A549 (cell line): ENCODE data around the gene LUZP1. TPM values are rescaled to one million over a fixed set of nuclear protein-coding genes. Genes with fewer than 3 reads are reported as not detected.

Source experiments
- ATAC-seq, 2 experiments: fragments of 200-7000 bp in 1 of 2; fragments of >200 bp in 1 of 2; cut with Nextera tagmentation in 1 of 2; cut with Tn5 transposase in 1 of 2; 3 replicates each; pipeline versions ENCODE4 v1.8.0 to v1.9.1; 2018 to 2020; ENCODE audit warnings: mild to moderate bottlenecking in 1 of 2, moderate library complexity in 1 of 2
- CTCF ChIA-PET: fragments of 300-600 bp; sonication (Branson Sonifier 250); formaldehyde crosslinking; extraction: SDS; loops from one replicate; lab custom pipeline; 2021; ENCODE audit warnings: antibody characterized with exemption, inconsistent platforms; lab: Yijun Ruan, JAX
- POLR2A ChIA-PET: fragments of 350-600 bp; formaldehyde crosslinking; extraction: SDS; loops from one replicate; lab custom pipeline; 2021; ENCODE audit warnings: antibody characterized with exemption, inconsistent platforms; lab: Yijun Ruan, JAX
- DNase-seq, 2 experiments: peaks; one replicate each; pipeline versions ENCODE4 v3.0.0 to v3.0.0-alpha.2; 2011 to 2016; ENCODE audit warnings: low read depth in 1 of 2, low spot score in 1 of 2
- FAIRE-seq: peaks from 2 replicates; lab custom pipeline; 2011; peaks lifted over from hg19 to GRCh38; lab: Jason Lieb, UNC
- H3K27ac ChIP-seq, 2 experiments: fragments of >200 bp; sonication (Bioruptor Twin); formaldehyde crosslinking; 3 replicates each; pipeline ENCODE4 v1.5.1; 2016 to 2017
- H3K4me1 ChIP-seq: fragments of >200 bp; sonication (Bioruptor Twin); formaldehyde crosslinking; 3 replicates; pipeline ENCODE4 v1.6.1; 2016
- H3K4me2 ChIP-seq: fragments of >200 bp; sonication (Bioruptor Twin); formaldehyde crosslinking; 3 replicates; pipeline ENCODE4 v1.6.1; 2016
- H3K4me3 ChIP-seq: fragments of >200 bp; sonication (Bioruptor Twin); formaldehyde crosslinking; 3 replicates; pipeline ENCODE4 v1.5.1; 2016
- H3K9me3 ChIP-seq: fragments of >200 bp; sonication (Bioruptor Twin); formaldehyde crosslinking; 3 replicates; pipeline ENCODE4 v1.6.1; 2016
- ATOH8 ChIP-seq: fragments of 250-450 bp; sonication (Bioruptor Pico); IDR thresholded peaks from 2 replicates; pipeline ENCODE4 v1.5.0; 2020; ENCODE audit warnings: low read depth, mild to moderate bottlenecking, moderate library complexity
- BCL3 ChIP-seq: fragments of >200 bp; sonication (Bioruptor Twin); formaldehyde crosslinking; IDR thresholded peaks from 3 replicates; pipeline ENCODE4 v1.6.1; 2016
- CBX2 ChIP-seq: fragments of 200-600 bp; sonication (generic); IDR thresholded peaks from 2 replicates; pipeline ENCODE4 v1.6.1; 2016; ENCODE audit warnings: low read depth, mild to moderate bottlenecking, borderline replicate concordance
- CEBPB ChIP-seq, 2 experiments: fragments of >200 bp in 1 of 2; sonication (Bioruptor Twin) in 1 of 2; formaldehyde crosslinking in 1 of 2; IDR thresholded peaks; 2 replicates each; pipeline ENCODE4 v1.6.1; 2012 to 2016
- CHD4 ChIP-seq: fragments of 200-600 bp; sonication (generic); IDR thresholded peaks from 2 replicates; pipeline ENCODE4 v1.6.1; 2016; ENCODE audit warnings: antibody characterized with exemption, mild to moderate bottlenecking, borderline replicate concordance
- E2F6 ChIP-seq: IDR thresholded peaks from 2 replicates; pipeline ENCODE4 v1.6.1; 2012; ENCODE audit warnings: low read depth, borderline replicate concordance
- EHF ChIP-seq: fragments of 250-450 bp; sonication (Bioruptor Pico); IDR thresholded peaks from 2 replicates; pipeline ENCODE4 v1.5.0; 2020; ENCODE audit warnings: mild to moderate bottlenecking
- EP300 ChIP-seq, 2 experiments: fragments of >200 bp; sonication (Bioruptor Twin); formaldehyde crosslinking; IDR thresholded peaks; 2 replicates in 1 of 2; 3 replicates in 1 of 2; pipeline ENCODE4 v1.6.1; 2016 to 2017
- FOSB ChIP-seq: fragments of 250-450 bp; sonication (Bioruptor Pico); IDR thresholded peaks from 2 replicates; pipeline ENCODE4 v1.5.0; 2020; ENCODE audit warnings: mild to moderate bottlenecking, moderate library complexity
- FOSL2 ChIP-seq, 2 experiments: fragments of 450-650 bp in 1 of 2; fragments of >200 bp in 1 of 2; sonication (Bioruptor Twin) in 1 of 2; formaldehyde crosslinking; IDR thresholded peaks; 2 replicates each; pipeline versions ENCODE4 v1.5.0 to v1.6.1; 2016 to 2020; ENCODE audit warnings: mild to moderate bottlenecking in 1 of 2, moderate library complexity in 1 of 2
- FOXS1 ChIP-seq: fragments of 250-450 bp; sonication (Bioruptor Pico); IDR thresholded peaks from 2 replicates; pipeline ENCODE4 v1.5.0; 2020; ENCODE audit warnings: mild to moderate bottlenecking, moderate library complexity
- HDAC2 ChIP-seq: fragments of 200-600 bp; sonication (generic); IDR thresholded peaks from 2 replicates; pipeline ENCODE4 v1.6.1; 2016
- HOXB5 ChIP-seq: fragments of 250-450 bp; sonication (Bioruptor Pico); IDR thresholded peaks from 2 replicates; pipeline ENCODE4 v1.5.0; 2020; ENCODE audit warnings: mild to moderate bottlenecking, moderate library complexity
- KDM1A ChIP-seq: fragments of 200-600 bp; sonication (generic); IDR thresholded peaks from 2 replicates; pipeline ENCODE4 v1.6.1; 2016; ENCODE audit warnings: low read depth, mild to moderate bottlenecking
- KDM5A ChIP-seq: fragments of 200-600 bp; sonication (generic); IDR thresholded peaks from 2 replicates; pipeline ENCODE4 v1.6.1; 2016; ENCODE audit warnings: antibody characterized with exemption, mild to moderate bottlenecking
- NFE2L2 ChIP-seq: fragments of 150-350 bp; conservative IDR thresholded peaks from 2 replicates; pipeline ENCODE4 v1.6.1; 2014; ENCODE audit warnings: low read length
- NPAS2 ChIP-seq: fragments of 250-450 bp; sonication (Bioruptor Pico); IDR thresholded peaks from 2 replicates; pipeline ENCODE4 v1.8.0; 2022; ENCODE audit warnings: mild to moderate bottlenecking, moderate library complexity, borderline replicate concordance
- NR3C1 ChIP-seq: fragments of >200 bp; sonication (Bioruptor Twin); formaldehyde crosslinking; IDR thresholded peaks from 3 replicates; pipeline ENCODE4 v1.6.1; 2017
- RAD21 ChIP-seq, 2 experiments: fragments of >200 bp in 1 of 2; sonication (Bioruptor Twin) in 1 of 2; formaldehyde crosslinking in 1 of 2; IDR thresholded peaks in 1 of 2; conservative IDR thresholded peaks in 1 of 2; 2 replicates in 1 of 2; 3 replicates in 1 of 2; pipeline ENCODE4 v1.6.1; 2012 to 2018; ENCODE audit warnings: inconsistent platforms in 1 of 2
- REST ChIP-seq: fragments of 200-600 bp; sonication (generic); IDR thresholded peaks from 2 replicates; pipeline ENCODE4 v1.6.1; 2016; ENCODE audit warnings: antibody characterized with exemption, mild to moderate bottlenecking, moderate library complexity
- RFX5 ChIP-seq: fragments of 450-650 bp; IDR thresholded peaks from 2 replicates; pipeline ENCODE4 v1.7.1; 2014; ENCODE audit warnings: antibody characterized with exemption, mild to moderate bottlenecking, moderate library complexity
- SMC3 ChIP-seq: fragments of >200 bp; sonication (Bioruptor Twin); formaldehyde crosslinking; IDR thresholded peaks from 3 replicates; pipeline ENCODE4 v1.6.1; 2018; ENCODE audit warnings: inconsistent platforms
- USF2 ChIP-seq: fragments of 450-650 bp; IDR thresholded peaks from 2 replicates; pipeline ENCODE4 v1.6.1; 2014; ENCODE audit warnings: antibody characterized with exemption
- ZNF302 ChIP-seq: fragments of 250-450 bp; sonication (Bioruptor Pico); IDR thresholded peaks from 2 replicates; pipeline ENCODE4 v1.9.0; 2021; ENCODE audit warnings: inconsistent platforms, mild to moderate bottlenecking, moderate library complexity
- ZSCAN20 ChIP-seq: fragments of 250-450 bp; sonication (Bioruptor Pico); IDR thresholded peaks from 2 replicates; pipeline ENCODE4 v1.8.0; 2022; ENCODE audit warnings: mild to moderate bottlenecking, moderate library complexity
- whole genome bisulfite sequencing: methylation state at CpG from one replicate; pipeline ENCODE4 v1.1.6; 2017; ENCODE audit errors: missing lambda C conversion rate; 5-methylcytosine and 5-hydroxymethylcytosine counted together
- polyA plus RNA-seq, 4 experiments: library from polyadenylated mRNA; depleted of rRNA in 3 of 4; stranded (reverse); fragments of >200 nt; fragmentation: RNase III in 1 of 4; extraction: RNeasy Plus Mini Kit Qiagen cat#74134 plus additional on column Dnase treatment in 1 of 4; gene quantifications; 2 replicates in 3 of 4; 3 replicates in 1 of 4; pipeline ENCODE4 v1.2.3, GENCODE V29; 2011 to 2017

The LUZP1 gene
- polyA plus RNA-seq, 2 of the 4 experiments (the other 2 are of a cell fraction) = 18.2 to 26.2 TPM

- no peak for TF ChIP-seq E2F6
- no peak for TF ChIP-seq NPAS2 (CRISPR knock-in tag)
- ChIA-PET POLR2A (no interaction called here), CTCF (no interaction called here)
- no peak for ATAC-seq
- H3K27ac ChIP-seq = no peak overlapping the region
- WGBS = 71% methylated on average over 4 of the region's 4 CpGs
- no peaks in the 10 kb centered on the region; the same call in 2 of the 3 replicates for H3K4me1 ChIP-seq
- FAIRE-seq = no peak
- H3K4me2 ChIP-seq = no peak overlapping the region
- no peak for DNase-seq
- H3K4me3 ChIP-seq = no peak overlapping the region
- no peaks in the 10 kb centered on the region for H3K9me3 ChIP-seq
Measured at GRCh38 chr1:23051290-23051909, 117.3 kb downstream of the LUZP1 start.

GRCh38 chr1:23050201-23050600, 118.5 kb downstream of the LUZP1 start:
- TF ChIP-seq RFX5 (no peak), HDAC2 (no peak), CEBPB (IDR thresholded peaks at IDR 0.05) (no peak), FOXS1 (CRISPR knock-in tag) (no peak), CBX2 (no peak), RAD21 (conservative IDR thresholded peaks at IDR 0.05 in 1 of 2, IDR thresholded peaks at IDR 0.05 in 1 of 2) (no peak), SMC3 (no peak), EP300 (IDR thresholded peaks at IDR 0.05) (no peak), KDM1A (no peak), CHD4 (no peak), NR3C1 (no peak), EHF (CRISPR knock-in tag) (no peak), HOXB5 (CRISPR knock-in tag) (no peak), USF2 (no peak), ATOH8 (no peak)
- 91% methylated on average over 7 of the region's 7 CpGs for WGBS
- CTCF ChIA-PET = no interaction called here
- POLR2A ChIA-PET = no interaction called here
- Histone ChIP-seq H3K4me3 (no peak overlapping the region), H3K4me2 (no peak overlapping the region), H3K4me1 (no peaks in the 10 kb centered on the region; the same call in 2 of the 3 replicates), H3K27ac (no peak overlapping the region), H3K9me3 (no peaks in the 10 kb centered on the region)
- no peak for FAIRE-seq
- no peak for DNase-seq
- no peak for ATAC-seq

GRCh38 chr1:23044035-23044434, 124.6 kb downstream of the LUZP1 start:
- H3K4me1 ChIP-seq = 0 out of 3 replicates have a peak, but pooled peaks cover 9% of the 10 kb centered on the region
- no peak overlapping the region for H3K4me3 ChIP-seq
- H3K4me2 ChIP-seq = no peak overlapping the region
- H3K9me3 ChIP-seq = no peaks in the 10 kb centered on the region
- no peak overlapping the region for H3K27ac ChIP-seq
- FAIRE-seq = no peak
- no peak for ATAC-seq
- no peak for TF ChIP-seq FOSL2 (IDR thresholded peaks at IDR 0.05)
- no peak for TF ChIP-seq FOSL2 (CRISPR knock-in tag; IDR thresholded peaks at IDR 0.05)
- TF ChIP-seq ZNF302 (CRISPR knock-in tag) = no peak
- TF ChIP-seq NFE2L2 = no peak
- no peak for TF ChIP-seq KDM5A
- no peak for TF ChIP-seq FOXS1 (CRISPR knock-in tag)
- TF ChIP-seq RFX5 = no peak
- TF ChIP-seq FOSB (CRISPR knock-in tag) = no peak
- no peak for TF ChIP-seq REST
- TF ChIP-seq BCL3 = no peak
- TF ChIP-seq ZSCAN20 (CRISPR knock-in tag) = no peak
- POLR2A ChIA-PET = no interaction called here
- WGBS = 91% methylated on average over 3 of the region's 3 CpGs
- CTCF ChIA-PET = interaction anchor here (1.2 kb wide), 1 partner anchor 80 kb away, joined by 3 read pairs; no protein-coding TSS in a partner anchor
- DNase-seq = no peak
